CD4-positive, alpha-beta T cell treated with Interleukin-15 for 4 hours (primary cell): Measurements from ENCODE around the gene PMPCB.
A peak's percentile ranks its signal among the peaks of the same experiment; 100 is the strongest.

ENCODE experiments used
- DNase-seq: peaks from one replicate; pipeline ENCODE4 v3.0.0-alpha.2; 2020; ENCODE audit warnings: low spot score

Gene PMPCB

GRCh38 chr7:103325744-103326143 lies 28.5 kb downstream of the PMPCB start:
- no peak for DNase-seq

DNA sequence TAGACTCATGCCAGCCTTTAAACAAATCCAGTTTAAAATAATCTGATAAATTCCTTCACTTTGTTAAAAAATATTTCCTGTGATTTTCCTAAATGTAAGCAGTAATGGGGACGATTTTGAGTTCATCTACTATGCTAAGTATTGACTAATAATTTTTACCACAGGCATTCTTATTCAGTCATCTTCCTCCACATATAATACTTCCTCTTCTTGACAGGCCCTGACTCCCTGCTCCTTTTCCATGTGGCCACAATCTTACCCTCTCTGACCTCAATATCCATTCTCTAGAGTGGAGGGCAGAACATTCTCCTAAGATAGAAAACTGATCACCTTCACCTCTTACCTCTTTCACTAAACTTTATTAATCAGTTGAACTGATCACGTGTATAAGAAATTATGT lies 39.5 kb downstream of the PMPCB start:
- DNase-seq: no peak

DNA sequence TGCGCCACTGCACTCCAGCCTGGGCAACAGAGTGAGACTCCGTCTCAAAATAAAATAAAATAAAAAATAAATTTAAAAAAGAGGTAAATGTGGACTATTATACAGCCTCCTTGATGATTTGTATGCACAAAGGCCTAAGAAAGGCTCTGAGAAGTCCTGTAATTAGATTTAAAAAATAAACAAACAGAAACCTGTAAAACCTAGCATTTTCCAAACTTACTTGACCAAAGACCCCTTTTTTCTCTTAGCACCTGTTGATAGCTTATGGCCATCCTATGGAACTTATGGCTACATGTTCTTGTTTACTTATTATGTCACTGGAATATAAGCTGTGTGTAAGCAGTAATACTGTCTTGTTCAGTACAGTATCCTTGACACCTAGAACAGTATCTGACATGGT lies 41.6 kb downstream of the PMPCB start:
- no peak for DNase-seq

DNA sequence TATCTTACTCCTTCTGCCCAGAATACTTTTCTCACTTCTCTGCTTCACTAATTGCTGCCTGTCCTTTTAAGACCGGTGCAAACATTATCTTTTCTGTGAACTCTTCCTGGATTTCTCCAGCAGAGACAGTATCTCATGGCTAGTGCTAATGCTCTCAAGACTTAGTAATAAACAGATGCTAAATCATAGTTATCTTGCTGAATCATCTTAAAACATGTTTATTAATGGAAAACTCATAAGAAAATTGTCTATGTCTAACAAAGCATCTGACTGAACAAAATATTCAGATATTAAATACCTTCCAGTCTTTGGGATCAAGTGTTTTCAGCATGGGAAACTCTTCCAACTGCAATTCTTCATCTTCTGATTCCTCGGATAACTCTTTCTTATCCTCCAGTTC lies 44.2 kb downstream of the PMPCB start:
- DNase-seq: no peak

DNA sequence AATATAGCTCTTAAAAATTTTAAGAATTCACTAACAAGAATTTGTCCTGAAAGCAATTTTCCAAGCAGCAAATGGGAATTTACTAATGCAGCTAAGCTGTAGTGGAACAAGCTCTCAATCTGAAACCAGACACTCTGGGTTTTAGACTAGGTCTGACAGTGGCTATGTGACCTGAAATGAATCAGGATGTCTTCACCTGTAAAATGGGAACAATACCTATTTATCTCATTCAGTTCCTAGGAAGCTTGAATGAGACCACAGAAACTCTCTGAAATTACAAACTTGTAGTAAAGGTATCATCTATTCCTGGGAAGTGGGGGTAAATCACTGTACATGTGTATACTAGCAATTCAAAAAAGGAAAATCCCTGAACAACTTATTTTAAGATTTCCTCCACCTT lies 46.1 kb downstream of the PMPCB start:
- no peak for DNase-seq

DNA sequence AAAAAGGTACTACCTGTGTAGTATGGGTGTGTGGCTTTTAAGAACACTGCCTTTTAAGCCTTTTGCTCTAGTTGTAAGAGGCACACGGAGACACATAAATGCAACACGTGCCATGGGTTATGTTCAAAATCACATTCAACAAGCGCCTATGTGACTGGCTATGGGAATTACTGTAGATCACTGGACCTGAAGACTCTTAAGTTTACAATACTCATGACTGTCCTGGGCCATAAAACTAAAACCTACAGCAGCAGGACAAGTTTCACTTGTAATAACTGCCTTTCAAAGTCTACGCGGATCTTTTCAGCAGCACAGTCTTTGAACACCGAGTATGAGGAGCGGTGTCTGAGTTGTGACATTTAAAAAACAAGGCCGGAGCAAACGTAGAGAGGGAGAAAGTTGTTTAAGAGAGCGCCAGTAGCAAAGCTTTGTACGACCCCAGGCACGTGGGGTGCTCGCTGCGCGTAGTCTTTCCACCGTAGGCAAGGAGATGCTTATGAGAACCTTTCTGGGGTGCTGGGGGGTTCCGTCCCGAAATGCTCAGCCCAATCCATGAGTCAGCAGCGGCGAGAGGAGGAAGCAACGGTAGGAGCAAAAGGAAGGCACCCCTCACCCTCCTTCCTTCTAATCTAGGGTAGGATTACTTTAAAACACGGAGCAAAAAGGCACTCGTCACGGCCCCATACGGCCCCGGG lies 46.7 kb downstream of the PMPCB start:
- peak; percentile 18 for DNase-seq

DNA sequence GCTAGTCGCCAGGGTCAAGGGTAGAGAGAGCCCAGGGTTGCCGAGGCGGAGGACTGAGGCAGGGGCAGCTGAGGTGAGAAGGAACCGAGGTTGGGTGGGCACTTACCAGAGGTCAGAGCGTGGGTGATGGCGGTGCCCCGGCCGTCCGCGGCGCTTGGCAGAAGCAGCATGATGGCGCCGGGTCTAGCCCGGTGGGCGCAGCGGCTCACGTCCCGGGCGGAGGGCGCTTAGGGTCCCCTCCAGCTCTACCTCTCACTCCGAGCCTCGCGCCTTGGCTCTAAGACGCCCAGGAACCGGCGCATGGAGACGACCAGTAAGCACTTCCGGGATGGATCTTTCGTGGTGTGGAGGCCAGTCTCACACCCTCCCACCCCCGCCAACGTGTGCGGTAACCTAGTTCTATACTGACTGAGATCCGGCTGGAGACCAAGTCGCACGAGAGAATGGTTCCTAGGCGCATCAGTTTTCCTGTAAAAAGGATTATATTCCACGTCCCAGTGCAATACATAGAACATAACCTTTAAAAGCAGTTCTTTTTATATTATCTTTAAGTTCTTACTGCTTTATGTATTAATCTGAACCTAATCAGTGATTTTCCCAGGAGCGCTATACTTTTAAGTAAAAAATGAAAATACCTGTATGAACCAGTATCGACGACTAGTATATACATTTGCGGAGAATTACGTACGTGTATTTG lies 47.4 kb downstream of the PMPCB start, which contains the start of gene DNAJC2:
TSS of gene DNAJC2 (minus strand) at position 315 of the 697 bp plus-strand sequence. CDS start at position 170, 145 bp downstream.
- peak; percentile 85 for DNase-seq

- DNase-seq: no peak
Measured at GRCh38 chr7:103346396-103346795, 49.2 kb downstream of the PMPCB start.

DNA sequence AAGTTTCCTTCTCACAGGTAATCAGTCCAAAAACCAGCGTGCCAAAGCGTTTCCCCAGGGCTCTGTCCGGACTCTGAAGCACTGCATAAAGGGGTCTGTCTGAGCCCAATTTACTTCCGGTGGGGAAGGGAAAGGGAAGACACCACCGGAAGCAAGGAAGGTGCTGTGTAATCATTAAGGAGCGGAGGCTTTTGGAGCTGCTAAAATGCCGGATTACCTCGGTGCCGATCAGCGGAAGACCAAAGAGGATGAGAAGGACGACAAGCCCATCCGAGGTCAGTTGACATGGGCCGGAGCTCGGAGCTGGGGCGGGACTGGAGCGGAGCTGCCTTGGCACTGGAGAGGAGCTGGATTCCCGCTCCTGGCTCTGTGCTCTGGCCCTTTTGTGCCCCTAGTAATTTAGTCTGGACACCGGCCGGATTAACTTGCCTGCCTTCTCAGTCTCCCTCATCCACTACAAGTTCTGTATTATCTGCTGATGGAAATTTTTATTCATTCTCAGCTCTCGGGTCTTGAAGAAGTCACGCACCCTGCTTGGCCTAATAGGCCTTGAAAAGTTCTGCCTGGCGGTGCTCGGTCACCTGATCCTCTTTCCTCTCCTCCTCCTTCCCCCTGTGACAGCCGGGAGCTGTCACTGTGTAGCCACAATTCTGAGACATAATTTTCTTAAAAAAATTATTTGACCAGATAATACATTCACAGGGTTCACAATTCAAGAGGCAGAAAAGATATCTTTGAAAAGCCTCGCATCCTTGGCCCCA lies 50.5 kb downstream of the PMPCB start, which contains the start of gene PSMC2:
TSS of gene PSMC2 (plus strand) at position 137 of the 761 bp plus-strand sequence. CDS start at position 206, 69 bp downstream.
- DNase-seq: peak; percentile 90

DNA sequence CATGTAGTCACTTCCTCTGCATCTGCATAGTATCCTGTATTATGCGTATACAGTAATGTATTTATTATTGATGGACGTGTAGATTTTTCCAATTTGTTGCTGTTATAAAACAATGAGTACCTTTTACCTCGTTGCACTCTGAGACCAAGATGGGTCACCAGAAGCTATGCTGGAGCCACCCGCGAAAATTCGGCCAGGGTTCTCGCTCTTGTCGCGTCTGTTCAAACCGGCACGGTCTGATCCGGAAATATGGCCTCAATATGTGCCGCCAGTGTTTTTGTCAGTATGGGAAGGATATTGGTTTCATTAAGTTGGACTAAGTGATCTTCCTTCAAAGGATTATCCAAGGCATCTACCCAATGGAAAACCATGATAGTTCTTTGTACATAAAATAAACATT lies 51.2 kb downstream of the PMPCB start:
- no peak for DNase-seq

GRCh38 chr7:103348959-103349358 lies 51.7 kb downstream of the PMPCB start:
- DNase-seq: no peak

GRCh38 chr7:103349805-103350204 lies 52.6 kb downstream of the PMPCB start:
- DNase-seq: no peak
